GM12878 (cell line): Measurements from ENCODE around the gene CCN6. TPM values are rescaled to one million over a fixed set of nuclear protein-coding genes. Genes with fewer than 3 reads are reported as not detected.

Source experiments
- BMI1 ChIP-seq: fragments of 450-650 bp; IDR thresholded peaks from 2 replicates; pipeline ENCODE4 v1.6.1; 2016; ENCODE audit warnings: mild to moderate bottlenecking, moderate library complexity, borderline replicate concordance
- BRCA1 ChIP-seq: IDR thresholded peaks from 2 replicates; pipeline ENCODE4 v1.6.1; 2011; ENCODE audit warnings: low read depth, low read length, improper control_type of control experiment
- CBFB ChIP-seq: IDR thresholded peaks from 2 replicates; pipeline ENCODE4 v1.6.1; 2016; ENCODE audit warnings: antibody characterized with exemption, low read depth
- CHD1 ChIP-seq: IDR thresholded peaks from 2 replicates; pipeline ENCODE4 v1.6.1; 2012; ENCODE audit warnings: low read depth, low read length, improper control_type of control experiment
- CHD4 ChIP-seq: fragments of 200-600 bp; sonication (generic); IDR thresholded peaks from 2 replicates; pipeline ENCODE4 v1.6.1; 2016; ENCODE audit warnings: mild to moderate bottlenecking
- E2F8 ChIP-seq: fragments of 450-650 bp; IDR thresholded peaks from 2 replicates; pipeline ENCODE4 v1.6.1; 2018; ENCODE audit warnings: mild to moderate bottlenecking, low read depth, moderate library complexity; ENCODE audit not compliant: partially characterized antibody
- E4F1 ChIP-seq: fragments of 450-650 bp; IDR thresholded peaks from 2 replicates; pipeline ENCODE4 v1.6.1; 2018; ENCODE audit warnings: borderline replicate concordance, mild to moderate bottlenecking; ENCODE audit not compliant: partially characterized antibody
- ETV6 ChIP-seq, 2 experiments: fragments of 450-650 bp in 1 of 2; IDR thresholded peaks in 1 of 2; conservative IDR thresholded peaks in 1 of 2; 2 replicates each; pipeline ENCODE4 v1.6.1; 2014; ENCODE audit warnings: antibody characterized with exemption in 1 of 2, borderline replicate concordance in 1 of 2, low read depth in 1 of 2, mild to moderate bottlenecking in 1 of 2, moderate library complexity in 1 of 2
- EZH2 ChIP-seq: IDR thresholded peaks from 2 replicates; pipeline ENCODE4 v1.6.1; 2012; ENCODE audit warnings: low read depth, mild to moderate bottlenecking, control low read depth, inconsistent platforms, low read length, borderline replicate concordance; ENCODE audit not compliant: control insufficient read depth
- FOXK2 ChIP-seq: fragments of 450-650 bp; IDR thresholded peaks from 2 replicates; pipeline ENCODE4 v1.6.1; 2017; ENCODE audit warnings: mild to moderate bottlenecking, moderate library complexity
- FOXM1 ChIP-seq: IDR thresholded peaks from 2 replicates; pipeline ENCODE4 v1.6.1; 2012; ENCODE audit warnings: low read depth, mild to moderate bottlenecking, inconsistent platforms, low read length, moderate library complexity
- HDGF ChIP-seq: fragments of 450-650 bp; IDR thresholded peaks from 2 replicates; pipeline ENCODE4 v1.6.1; 2016; ENCODE audit warnings: antibody characterized with exemption
- HSF1 ChIP-seq: fragments of 150-350 bp; IDR thresholded peaks from 2 replicates; pipeline ENCODE4 v1.6.1; 2014; ENCODE audit warnings: mild to moderate bottlenecking, low read depth, low read length
- IKZF2 ChIP-seq, 2 experiments: fragments of 450-650 bp; IDR thresholded peaks; 2 replicates each; pipeline ENCODE4 v1.6.1; 2017; ENCODE audit warnings: mild to moderate bottlenecking in 2 of 2, moderate library complexity in 2 of 2
- POLR2AphosphoS2 ChIP-seq: IDR thresholded peaks from 2 replicates; pipeline ENCODE4 v1.6.1; 2011; ENCODE audit warnings: low read depth, mild to moderate bottlenecking, low read length, improper control_type of control experiment, moderate library complexity
- PRDM15 ChIP-seq: fragments of 450-650 bp; formaldehyde crosslinking; IDR thresholded peaks from 2 replicates; pipeline ENCODE4 v1.4.0; 2020; ENCODE audit warnings: mild to moderate bottlenecking, moderate library complexity
- TCF12 ChIP-seq: IDR thresholded peaks from 2 replicates; pipeline ENCODE4 v1.6.1; 2011; ENCODE audit warnings: low read depth, mild to moderate bottlenecking, low read length
- ZNF24 ChIP-seq: fragments of 450-650 bp; IDR thresholded peaks from 2 replicates; pipeline ENCODE4 v1.6.1; 2017; ENCODE audit warnings: antibody characterized with exemption, mild to moderate bottlenecking
- ZNF274 ChIP-seq: IDR thresholded peaks from one replicate; pipeline ENCODE4 v1.8.0; 2011; ENCODE audit not compliant: insufficient read length, insufficient read depth
- polyA plus RNA-seq, 11 experiments: library from polyadenylated mRNA; depleted of rRNA in 4 of 11; unstranded in 6 of 11; stranded (reverse) in 5 of 11; fragments of >200 nt; fragmentation: Nextera tagmentation in 4 of 11; fragmentation: Illumina TruSeq in 1 of 11; extraction: Ambion mirVana in 4 of 11; extraction: Trizol in 1 of 11; gene quantifications; 1 replicate in 1 of 11; 2 replicates in 10 of 11; pipeline versions ENCODE4 v1.2.1 to v1.2.3, GENCODE V29; 2011 to 2016; ENCODE audit warnings: inconsistent platforms in 2 of 11, missing spikeins in 2 of 11, low read depth in 1 of 11
- total RNA-seq, 4 experiments: library from RNA; depleted of rRNA in 3 of 4; stranded (reverse); fragments of >200 nt in 3 of 4; fragmentation: Illumina TruSeq in 1 of 4; extraction: Trizol in 1 of 4; gene quantifications; 2 replicates each; pipeline versions ENCODE4 v1.2.1 to v1.2.3, GENCODE V29; 2013 to 2021

The CCN6 gene
- total and polyA plus RNA-seq, 10 of the 15 experiments (the other 5 are each of a cell fraction or from before 2014, with no cell fraction given) = 0.05 to 0.24 (median 0.19) TPM; not detected in 5

- no peak for TF ChIP-seq HDGF
- TF ChIP-seq CBFB = 0 out of 2 replicates have a peak, but pooled peaks have one; percentile 13
- TF ChIP-seq ZNF274 = no peak
- no peak for TF ChIP-seq BRCA1
- no peak for TF ChIP-seq ZNF24
- TF ChIP-seq TCF12 = no peak
- no peak for TF ChIP-seq IKZF2 (IDR thresholded peaks at IDR 0.05)
- TF ChIP-seq PRDM15 (CRISPR knock-in tag) = no peak
- no peak for TF ChIP-seq CHD1
- TF ChIP-seq ETV6 (conservative IDR thresholded peaks at IDR 0.05 in 1 of 2, IDR thresholded peaks at IDR 0.05 in 1 of 2; ENCODE audit: borderline replicate concordance in 1 of 2, low read depth in 1 of 2) = no peak
- TF ChIP-seq FOXM1 = peak; percentile 38; the same call in 1 of the 2 replicates
- no peak for TF ChIP-seq E4F1
- TF ChIP-seq POLR2AphosphoS2 = no peak
- TF ChIP-seq EZH2 = no peak
- TF ChIP-seq BMI1 = no peak
- no peak for TF ChIP-seq FOXK2
- no peak for TF ChIP-seq E2F8
- no peak for TF ChIP-seq CHD4
- no peak for TF ChIP-seq HSF1
Observed at GRCh38 chr6:112043032-112044007, 10.6 kb upstream of the CCN6 start (continued).
